HepG2 (cell line): Measurements from ENCODE around the gene SEMA3C.

Source experiments
- ATF3 ChIP-seq: sonication (generic); formaldehyde crosslinking; IDR thresholded peaks from 2 replicates; pipeline ENCODE4 v1.4.0; 2020; ENCODE audit warnings: missing genetic modification reagents
- CBX2 ChIP-seq, 2 experiments: fragments of 200-600 bp in 1 of 2; sonication (generic); formaldehyde crosslinking in 1 of 2; IDR thresholded peaks; 2 replicates each; pipeline versions ENCODE4 v1.7.0 to v1.8.1; 2018 to 2022; ENCODE audit warnings: low read depth in 2 of 2, low read length in 1 of 2, mild to moderate bottlenecking in 1 of 2, missing genetic modification reagents in 1 of 2
- CTCF ChIP-seq: sonication (generic); formaldehyde crosslinking; IDR thresholded peaks from 2 replicates; pipeline ENCODE4 v1.5.0; 2020; ENCODE audit warnings: mild to moderate bottlenecking, missing genetic modification reagents, moderate library complexity
- ESRRA ChIP-seq: sonication (generic); formaldehyde crosslinking; IDR thresholded peaks from 2 replicates; pipeline ENCODE4 v1.5.1; 2020; ENCODE audit warnings: mild to moderate bottlenecking, low read depth, missing genetic modification reagents
- FOXO4 ChIP-seq: sonication (generic); formaldehyde crosslinking; conservative IDR thresholded peaks from 2 replicates; pipeline ENCODE4 v1.8.1; 2023; ENCODE audit warnings: missing genetic modification reagents
- HOXA7 ChIP-seq: sonication (generic); formaldehyde crosslinking; IDR thresholded peaks from 2 replicates; pipeline ENCODE4 v1.8.1; 2022; ENCODE audit warnings: mild to moderate bottlenecking, missing genetic modification reagents, moderate library complexity
- POLR2A ChIP-seq, 2 experiments: IDR thresholded peaks; 2 replicates each; pipeline ENCODE4 v1.6.1; 2011; ENCODE audit warnings: low read depth in 2 of 2, low read length in 2 of 2, mild to moderate bottlenecking in 1 of 2, moderate library complexity in 1 of 2; ENCODE audit not compliant: insufficient read depth in 1 of 2
- RAD51 ChIP-seq: fragments of 450-650 bp; IDR thresholded peaks from 2 replicates; pipeline ENCODE4 v1.6.1; 2016; ENCODE audit warnings: borderline replicate concordance
- TBX3 ChIP-seq: fragments of 450-650 bp; IDR thresholded peaks from 2 replicates; pipeline ENCODE4 v1.6.1; 2017; ENCODE audit warnings: antibody characterized with exemption, mild to moderate bottlenecking, inconsistent platforms, borderline replicate concordance
- TCF12 ChIP-seq, 2 experiments: fragments of 450-650 bp in 1 of 2; sonication (generic) in 1 of 2; formaldehyde crosslinking in 1 of 2; IDR thresholded peaks; 2 replicates each; pipeline versions ENCODE4 v1.6.1 to v1.8.0; 2017 to 2022; ENCODE audit warnings: antibody characterized with exemption in 1 of 2, mild to moderate bottlenecking in 1 of 2, missing genetic modification reagents in 1 of 2, moderate library complexity in 1 of 2
- TFE3 ChIP-seq: IDR thresholded peaks from 2 replicates; pipeline ENCODE4 v1.6.1; 2016
- ZFP36 ChIP-seq: fragments of 150-350 bp; IDR thresholded peaks from 2 replicates; pipeline ENCODE4 v1.6.1; 2018; ENCODE audit warnings: borderline replicate concordance, low read length, low read depth; ENCODE audit not compliant: partially characterized antibody
- ZNF143 ChIP-seq: sonication (generic); formaldehyde crosslinking; IDR thresholded peaks from 2 replicates; pipeline ENCODE4 v1.4.0; 2020; ENCODE audit warnings: missing genetic modification reagents
- TF ChIP-seq, protein P1 (sequence below): sonication (generic); formaldehyde crosslinking; conservative IDR thresholded peaks from 2 replicates; pipeline ENCODE4 v1.8.0; 2022; ENCODE audit warnings: mild to moderate bottlenecking, moderate library complexity, missing genetic modification reagents

GRCh38 chr7:80918909-80919721 lies at the start of gene SEMA3C:
- no peak for TF ChIP-seq CBX2 (IDR thresholded peaks at IDR 0.05; ENCODE audit: low read depth, low read length)
- TF ChIP-seq CBX2 (CRISPR knock-in tag; IDR thresholded peaks at IDR 0.05; ENCODE audit: low read depth), result no peak
- TF ChIP-seq HOXA7, result no peak
- TF ChIP-seq TBX3, result no peak
- no peak for TF ChIP-seq ATF3 (CRISPR knock-in tag)
- TF ChIP-seq TFE3 (CRISPR knock-in tag), result no peak
- no peak for TF ChIP-seq ZFP36
- TF ChIP-seq POLR2A (IDR thresholded peaks at IDR 0.05; ENCODE audit: insufficient read depth in 1 of 2, low read depth in 2 of 2, low read length in 2 of 2), result no peak
- peak; percentile 11; the same call in 1 of the 2 replicates for TF ChIP-seq CTCF (CRISPR knock-in tag)
- TF ChIP-seq RAD51, result no peak
- TF ChIP-seq, protein P1, sequence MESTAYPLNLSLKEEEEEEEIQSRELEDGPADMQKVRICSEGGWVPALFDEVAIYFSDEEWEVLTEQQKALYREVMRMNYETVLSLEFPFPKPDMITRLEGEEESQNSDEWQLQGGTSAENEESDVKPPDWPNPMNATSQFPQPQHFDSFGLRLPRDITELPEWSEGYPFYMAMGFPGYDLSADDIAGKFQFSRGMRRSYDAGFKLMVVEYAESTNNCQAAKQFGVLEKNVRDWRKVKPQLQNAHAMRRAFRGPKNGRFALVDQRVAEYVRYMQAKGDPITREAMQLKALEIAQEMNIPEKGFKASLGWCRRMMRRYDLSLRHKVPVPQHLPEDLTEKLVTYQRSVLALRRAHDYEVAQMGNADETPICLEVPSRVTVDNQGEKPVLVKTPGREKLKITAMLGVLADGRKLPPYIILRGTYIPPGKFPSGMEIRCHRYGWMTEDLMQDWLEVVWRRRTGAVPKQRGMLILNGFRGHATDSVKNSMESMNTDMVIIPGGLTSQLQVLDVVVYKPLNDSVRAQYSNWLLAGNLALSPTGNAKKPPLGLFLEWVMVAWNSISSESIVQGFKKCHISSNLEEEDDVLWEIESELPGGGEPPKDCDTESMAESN (CRISPR knock-in tag), result no peak
- TF ChIP-seq ZNF143, result no peak
- no peak for TF ChIP-seq ESRRA (CRISPR knock-in tag)
- TF ChIP-seq FOXO4 (CRISPR knock-in tag), result no peak
- no peak for TF ChIP-seq TCF12 (IDR thresholded peaks at IDR 0.05)
- no peak for TF ChIP-seq TCF12 (CRISPR knock-in tag; IDR thresholded peaks at IDR 0.05)
